IMR-90 (cell line): ENCODE measurements around the gene C5. TPM values are rescaled to one million over a fixed set of nuclear protein-coding genes. Genes with fewer than 3 reads are reported as not detected.

ENCODE experiments used
- ATAC-seq: fragments of 200-7000 bp; cut with Tn5 transposase; 2 replicates; pipeline ENCODE4 v1.9.1; 2020; ENCODE audit warnings: low read depth, mild to moderate bottlenecking, moderate library complexity
- BruUV-seq: library from RNA; stranded (reverse); fragments of 400-500 nt; replicated peaks from 2 replicates; lab custom pipeline; 2021; lab: Mats Ljungman, UMichigan
- CTCF ChIA-PET: fragments of 300-600 bp; formaldehyde crosslinking; extraction: SDS; loops from one replicate; lab custom pipeline; 2021; ENCODE audit warnings: antibody characterized with exemption; lab: Yijun Ruan, JAX
- POLR2A ChIA-PET: fragments of 300-600 bp; sonication (Branson Sonifier 250); formaldehyde crosslinking; loops from one replicate; lab custom pipeline; 2022; ENCODE audit warnings: antibody characterized with exemption; ENCODE audit not compliant: unreplicated experiment; lab: Charles Lee
- DNase-seq: peaks from one replicate; pipeline ENCODE4 v3.0.0; 2013
- H2AFZ ChIP-seq: replicated peaks from 2 replicates; pipeline ENCODE3; 2013; ENCODE audit warnings: low read length, mild to moderate bottlenecking; ENCODE audit not compliant: poor library complexity
- H2AK5ac ChIP-seq: 2 replicates; pipeline ENCODE4 v1.6.1; 2013; ENCODE audit warnings: low read depth, low read length, inconsistent platforms
- H2AK9ac ChIP-seq: replicated peaks from 2 replicates; pipeline ENCODE3; 2013; ENCODE audit warnings: mild to moderate bottlenecking, low read depth, low read length, moderate library complexity; ENCODE audit not compliant: poor library complexity
- H2BK120ac ChIP-seq: 2 replicates; pipeline ENCODE4 v1.6.1; 2013; ENCODE audit warnings: low read depth, low read length, inconsistent platforms
- H2BK15ac ChIP-seq: 3 replicates; pipeline ENCODE4 v1.6.1; 2013; ENCODE audit warnings: low read depth, low read length, inconsistent platforms
- H2BK20ac ChIP-seq: 2 replicates; pipeline ENCODE4 v1.6.1; 2013; ENCODE audit warnings: low read depth, mild to moderate bottlenecking, inconsistent platforms, low read length, moderate library complexity
- H2BK5ac ChIP-seq: 2 replicates; pipeline ENCODE4 v1.6.1; 2013; ENCODE audit warnings: mild to moderate bottlenecking, low read depth, low read length, inconsistent platforms; ENCODE audit not compliant: poor library complexity, severe bottlenecking
- H3K14ac ChIP-seq: replicated peaks from 2 replicates; pipeline ENCODE4 v1.6.1; 2013; ENCODE audit warnings: low read depth, low read length, inconsistent platforms
- H3K18ac ChIP-seq: 2 replicates; pipeline ENCODE4 v1.6.1; 2013; ENCODE audit warnings: low read depth, low read length, control low read depth
- H3K23ac ChIP-seq: 2 replicates; pipeline ENCODE4 v1.6.1; 2013; ENCODE audit warnings: low read depth, low read length, inconsistent platforms
- H3K27ac ChIP-seq: 2 replicates; pipeline ENCODE4 v1.5.1; 2013; ENCODE audit warnings: mild to moderate bottlenecking, control low read depth, low read length; ENCODE audit not compliant: insufficient read depth
- H3K27me3 ChIP-seq: 2 replicates; pipeline ENCODE4 v1.6.1; 2013; ENCODE audit warnings: low read length; ENCODE audit not compliant: control insufficient read depth, insufficient read depth
- H3K36me3 ChIP-seq: 2 replicates; pipeline ENCODE4 v1.6.1; 2013; ENCODE audit warnings: low read length, mixed read lengths; ENCODE audit not compliant: control insufficient read depth, insufficient read depth
- H3K4ac ChIP-seq: 2 replicates; pipeline ENCODE4 v1.6.1; 2013; ENCODE audit warnings: low read depth, low read length, inconsistent platforms
- H3K4me1 ChIP-seq: 2 replicates; pipeline ENCODE4 v1.6.1; 2013; ENCODE audit warnings: low read length, mixed read lengths; ENCODE audit not compliant: control insufficient read depth, insufficient read depth
- H3K4me2 ChIP-seq: 2 replicates; pipeline ENCODE4 v1.6.1; 2013; ENCODE audit warnings: low read depth, mild to moderate bottlenecking, control low read depth, low read length, moderate library complexity
- H3K4me3 ChIP-seq: 2 replicates; pipeline ENCODE4 v1.5.1; 2013; ENCODE audit warnings: low read depth, mild to moderate bottlenecking, control low read depth, low read length, moderate library complexity; ENCODE audit not compliant: insufficient read depth
- H3K56ac ChIP-seq: 2 replicates; pipeline ENCODE4 v1.6.1; 2013; ENCODE audit warnings: low read length, inconsistent platforms; ENCODE audit not compliant: insufficient read depth; ENCODE audit errors: extremely low read depth
- H3K79me1 ChIP-seq, 2 experiments: 2 replicates each; pipeline ENCODE4 v1.6.1; 2013; ENCODE audit warnings: low read length in 2 of 2, inconsistent platforms in 1 of 2, low read depth in 1 of 2
- H3K9ac ChIP-seq: 2 replicates; pipeline ENCODE4 v1.6.1; 2013; ENCODE audit warnings: low read depth, low read length, control low read depth
- H3K9me1 ChIP-seq: 2 replicates; pipeline ENCODE4 v1.6.1; 2013; ENCODE audit warnings: low read length, inconsistent platforms; ENCODE audit not compliant: insufficient read depth
- H3K9me3 ChIP-seq: 2 replicates; pipeline ENCODE4 v1.6.1; 2013; ENCODE audit warnings: low read length; ENCODE audit not compliant: control insufficient read depth, insufficient read depth
- H4K20me1 ChIP-seq: 2 replicates; pipeline ENCODE4 v1.6.1; 2013; ENCODE audit warnings: low read length, inconsistent platforms; ENCODE audit not compliant: insufficient read depth
- H4K5ac ChIP-seq: 2 replicates; pipeline ENCODE4 v1.6.1; 2013; ENCODE audit warnings: mild to moderate bottlenecking, low read depth, low read length, control low read depth
- H4K8ac ChIP-seq, 2 experiments: 2 replicates each; pipeline ENCODE4 v1.6.1; 2013; ENCODE audit warnings: low read depth in 2 of 2, low read length in 2 of 2, control low read depth in 1 of 2, inconsistent platforms in 1 of 2
- H4K91ac ChIP-seq: 2 replicates; pipeline ENCODE4 v1.6.1; 2013; ENCODE audit warnings: low read depth, low read length, inconsistent platforms; ENCODE audit not compliant: insufficient read depth
- BHLHE40 ChIP-seq: fragments of 150-350 bp; IDR thresholded peaks from 2 replicates; pipeline ENCODE4 v1.6.1; 2016; ENCODE audit warnings: mild to moderate bottlenecking, low read depth, low read length
- dilution Hi-C: fragments of 300-500 bp; cut with HindIII; formaldehyde crosslinking; loops from one replicate; pipeline ENCODE4 v1.14.3; 2018; ENCODE audit warnings: low sequenced_read_pairs; ENCODE audit not compliant: unreplicated experiment
- in situ Hi-C: fragments of 300-500 bp; cut with MboI; formaldehyde crosslinking; loops from 3 replicates; pipeline ENCODE4 v1.14.3; 2019; ENCODE audit warnings: low sequenced_read_pairs, inconsistent platforms, mixed read lengths
- intact Hi-C: fragments of 100-400 bp; cut with micrococcal nuclease; formaldehyde crosslinking; loops from 2 replicates; pipeline ENCODE4 v1.10.0; 2022
- polyA plus RNA-seq, 3 experiments: library from polyadenylated mRNA; depleted of rRNA; stranded (reverse); fragments of >200 nt; gene quantifications; 2 replicates each; pipeline ENCODE4 v1.2.3, GENCODE V29; 2012; ENCODE audit warnings: low replicate concordance in 1 of 3
- total RNA-seq: library from RNA; depleted of rRNA; stranded (reverse); fragments of >200 nt; gene quantifications from 2 replicates; pipeline ENCODE4 v1.2.3, GENCODE V29; 2012

Gene C5
- total and polyA plus RNA-seq, 2 of the 4 experiments (the other 2 are of a cell fraction), result 1.5 to 2.3 TPM

- Histone ChIP-seq H2AK5ac (no peak overlapping the region), H2AK9ac (no peak overlapping the region), H4K20me1 (no peaks in the 10 kb centered on the region), H2BK20ac (no peak overlapping the region), H3K18ac (no peak overlapping the region), H3K27me3 (no peaks in the 10 kb centered on the region), H4K5ac (no peak overlapping the region), H3K23ac (no peak overlapping the region), H2BK15ac (no peak overlapping the region), H3K9me1 (no peaks in the 10 kb centered on the region; the same call in 1 of the 2 replicates), H2BK5ac (no peak overlapping the region), H3K56ac (no peak overlapping the region), H4K8ac (no peak overlapping the region), H3K79me1 (no peaks in the 10 kb centered on the region), H3K9me3 (no peaks in the 10 kb centered on the region), H2AFZ (no peak overlapping the region), H3K27ac (no peak overlapping the region), H3K4me3 (no peak overlapping the region), H3K4ac (no peak overlapping the region), H3K9ac (no peak overlapping the region), H2BK120ac (no peak overlapping the region), H4K91ac (no peak overlapping the region), H3K4me1 (no peaks in the 10 kb centered on the region), H3K4me2 (no peak overlapping the region), H3K36me3 (no peaks in the 10 kb centered on the region), H3K14ac (no peak overlapping the region)
- DNase-seq (no peak), ATAC-seq (no peak)
- ChIA-PET CTCF (interaction anchor here (0.5 to 2.8 kb wide), 2 partner anchors 21 to 258 kb away, joined by 3 to 7 read pairs; no protein-coding TSS in a partner anchor), POLR2A (no interaction called here)
- no peak for TF ChIP-seq BHLHE40
- intact Hi-C loops (no loop called here), in situ Hi-C loops (no loop called here), dilution Hi-C loops (no loop called here)
- no TSS peak for BruUV-seq
Observed at GRCh38 chr9:121038804-121039203, 11.3 kb downstream of the C5 start.
